Muscle layer of duodenum (tissue), 2 donors: ENCODE data around the gene ZNF317.

Experiments used
- H3K27ac ChIP-seq: one replicate; pipeline ENCODE4 v1.7.0; 2013; ENCODE audit warnings: mild to moderate bottlenecking, low read length
- H3K27me3 ChIP-seq: one replicate; pipeline ENCODE4 v1.7.0; 2013; ENCODE audit warnings: low read depth, mild to moderate bottlenecking, control low read depth, low read length
- H3K36me3 ChIP-seq, 2 donors: one replicate each; pipeline ENCODE4 v1.7.0; 2013; ENCODE audit warnings: low read length in 2 of 2, control low read depth in 1 of 2, mild to moderate bottlenecking in 1 of 2; ENCODE audit not compliant: insufficient read depth in 2 of 2, control insufficient read depth in 1 of 2
- H3K4me1 ChIP-seq, 2 donors: one replicate each; pipeline ENCODE4 v1.7.0; 2013; ENCODE audit warnings: low read length in 2 of 2, mild to moderate bottlenecking in 2 of 2, control low read depth in 1 of 2, moderate library complexity in 1 of 2; ENCODE audit not compliant: insufficient read depth in 2 of 2, control insufficient read depth in 1 of 2
- H3K4me3 ChIP-seq, 2 donors: one replicate each; pipeline ENCODE4 v1.7.0; 2013; ENCODE audit warnings: low read length in 2 of 2, low read depth in 1 of 2, mild to moderate bottlenecking in 1 of 2
- H3K9me3 ChIP-seq, 2 donors: one replicate each; pipeline ENCODE4 v1.7.0; 2013; ENCODE audit warnings: low read length in 2 of 2, control low read depth in 1 of 2, mild to moderate bottlenecking in 1 of 2; ENCODE audit not compliant: control insufficient read depth in 1 of 2
- donor health status: healthy.

The ZNF317 gene

DNA sequence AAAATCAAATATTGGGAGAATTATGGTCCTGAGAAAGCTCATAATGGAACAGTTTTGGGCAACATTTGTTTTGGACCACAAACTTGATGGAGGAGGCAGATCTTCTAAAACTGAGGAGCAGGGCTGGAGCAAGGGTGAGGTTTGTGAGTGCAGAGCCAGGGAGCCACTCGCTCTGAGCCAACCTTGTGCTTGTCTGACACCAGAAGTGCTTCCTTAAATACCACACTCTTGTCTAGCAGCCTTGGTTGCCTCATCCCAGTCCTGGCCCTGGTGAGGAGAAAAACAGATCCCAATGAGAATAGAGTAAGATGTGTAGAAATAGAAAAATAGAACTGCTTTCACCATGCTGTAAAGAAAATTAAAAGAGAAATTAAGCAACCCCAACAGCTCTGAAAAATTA is 6.7 kb downstream of the ZNF317 start:
- peaks cover 4 to 17% of the 10 kb centered on the region in 2 donors for H3K9me3 ChIP-seq
- peaks cover 3 to 5% of the 10 kb centered on the region in 2 donors for H3K4me1 ChIP-seq
- H3K36me3 ChIP-seq: peaks cover 0 to 3% of the 10 kb centered on the region in 2 donors
- no peaks in the 10 kb centered on the region for H3K27me3 ChIP-seq
- no peak overlapping the region for H3K27ac ChIP-seq
- no peak overlapping the region for H3K4me3 ChIP-seq

DNA sequence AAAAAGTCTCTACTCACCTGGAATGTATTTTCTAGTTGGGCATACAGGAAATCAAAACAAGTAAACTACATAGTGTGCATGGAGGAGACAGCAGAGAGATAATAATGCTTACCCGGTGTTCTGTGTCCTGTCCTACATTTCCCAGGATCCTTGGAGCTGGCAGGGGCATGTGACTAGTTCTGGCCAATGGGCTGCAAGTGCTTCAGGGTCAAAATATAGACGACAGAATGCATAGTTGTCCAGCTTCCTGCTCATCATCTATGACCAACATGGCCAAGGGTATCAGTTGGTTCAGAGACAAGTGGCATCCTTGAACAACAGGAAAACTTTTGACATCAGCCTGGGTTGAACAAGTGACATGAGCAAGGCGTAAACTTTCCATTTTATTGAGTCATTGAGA is 8.5 kb downstream of the ZNF317 start:
- peaks cover 4 to 24% of the 10 kb centered on the region in 2 donors for H3K9me3 ChIP-seq
- no peaks in the 10 kb centered on the region for H3K4me1 ChIP-seq
- no peak overlapping the region for H3K4me3 ChIP-seq
- H3K27me3 ChIP-seq: no peaks in the 10 kb centered on the region
- no peak overlapping the region for H3K27ac ChIP-seq
- peaks cover 4 to 7% of the 10 kb centered on the region in 2 donors for H3K36me3 ChIP-seq

DNA sequence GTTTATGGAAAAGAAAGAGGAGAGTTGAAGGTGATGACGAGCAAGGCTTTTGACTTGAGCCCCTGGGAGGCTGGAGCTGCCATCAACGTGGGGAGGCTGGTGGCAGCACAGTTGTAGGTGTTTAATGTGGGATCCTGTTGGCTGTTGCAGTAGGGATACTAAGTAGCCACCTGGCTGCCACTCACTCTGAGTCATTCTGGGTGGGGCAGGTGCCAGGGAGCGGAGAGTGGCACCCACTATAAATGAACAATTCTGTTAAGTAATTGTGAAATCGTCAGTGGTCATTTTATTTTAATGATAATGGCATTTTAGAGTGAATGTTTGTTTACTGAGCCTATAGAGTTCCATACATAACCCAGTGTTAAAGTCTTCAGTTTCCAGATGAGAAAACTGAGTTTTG is 9.8 kb downstream of the ZNF317 start:
- H3K36me3 ChIP-seq: peaks cover 4 to 7% of the 10 kb centered on the region in 2 donors

DNA sequence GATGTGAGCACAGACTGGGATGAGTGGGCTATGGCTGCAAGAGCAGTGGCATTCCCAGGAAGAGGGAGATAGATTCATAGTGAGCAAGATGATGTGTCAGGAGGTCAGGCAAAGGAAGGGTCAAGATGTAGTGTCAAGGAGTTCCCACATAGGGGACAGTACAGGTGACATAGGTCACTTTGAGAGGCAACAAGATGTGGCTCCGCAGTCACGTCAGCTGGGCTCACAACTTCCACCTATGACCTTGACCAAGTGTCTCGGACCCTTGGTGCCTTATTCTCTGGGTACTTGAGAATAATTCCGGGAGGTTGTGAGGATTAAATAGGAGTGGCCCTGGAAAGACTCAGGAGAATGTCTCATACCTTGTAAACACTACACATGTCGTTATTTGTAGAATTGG is 10.5 kb downstream of the ZNF317 start:
- Histone ChIP-seq H3K4me3 (no peak overlapping the region), H3K36me3 (peaks cover 4 to 12% of the 10 kb centered on the region in 2 donors), H3K4me1 (no peaks in the 10 kb centered on the region), H3K27me3 (no peaks in the 10 kb centered on the region), H3K27ac (no peak overlapping the region), H3K9me3 (peaks cover 0 to 17% of the 10 kb centered on the region in 2 donors)

More for the DNA sequence above, 9.8 kb downstream of the ZNF317 start:
- H3K27me3 ChIP-seq: no peaks in the 10 kb centered on the region
- H3K4me1 ChIP-seq: no peaks in the 10 kb centered on the region
- no peak overlapping the region for H3K27ac ChIP-seq
- no peak overlapping the region for H3K4me3 ChIP-seq
- peaks cover 0 to 17% of the 10 kb centered on the region in 2 donors for H3K9me3 ChIP-seq

DNA sequence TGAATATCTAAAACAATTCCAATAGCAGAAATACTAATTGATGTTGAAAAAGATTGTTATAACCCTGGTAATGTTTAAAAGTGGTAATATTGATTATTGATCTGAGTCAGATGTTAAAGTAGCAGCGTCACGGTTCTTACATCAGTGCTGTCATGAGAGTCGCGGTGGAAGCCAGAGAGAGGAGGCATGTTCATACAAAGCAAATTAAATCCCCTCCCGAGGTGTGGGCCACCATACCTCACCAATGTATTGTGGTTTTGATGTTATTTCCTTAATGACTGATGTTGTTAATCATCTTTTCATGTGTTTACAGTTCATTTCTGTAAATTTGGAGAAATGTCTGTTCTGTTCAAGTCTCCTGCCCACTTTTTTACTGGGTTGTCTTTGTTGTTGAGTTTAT is 11.2 kb downstream of the ZNF317 start:
- Histone ChIP-seq H3K27me3 (no peaks in the 10 kb centered on the region), H3K36me3 (peaks cover 12 to 19% of the 10 kb centered on the region in 2 donors), H3K4me1 (no peaks in the 10 kb centered on the region), H3K4me3 (no peak overlapping the region), H3K9me3 (peaks cover 0 to 20% of the 10 kb centered on the region in 2 donors), H3K27ac (no peak overlapping the region)

DNA sequence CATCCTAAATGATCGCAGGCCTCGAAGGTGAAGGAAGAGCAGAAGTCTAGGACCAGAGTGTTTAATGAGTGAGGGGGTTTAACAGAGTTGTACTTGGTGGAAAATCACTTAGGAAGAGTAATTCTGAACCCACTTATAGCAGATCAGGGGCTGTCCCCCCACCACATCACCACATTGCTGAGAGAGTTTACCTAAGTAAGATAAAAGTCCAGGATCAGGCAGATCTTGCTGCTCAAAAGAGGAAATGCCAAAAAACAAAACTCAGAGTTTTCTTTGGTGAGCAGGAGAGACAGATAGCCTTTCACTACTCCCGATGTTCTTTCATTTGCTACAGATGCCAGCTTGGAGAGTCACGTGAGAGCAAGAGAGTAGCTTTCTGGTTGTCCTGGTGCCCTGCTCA is 15.4 kb downstream of the ZNF317 start:
- no peaks in the 10 kb centered on the region for H3K4me1 ChIP-seq
- H3K4me3 ChIP-seq: no peak overlapping the region
- no peak overlapping the region for H3K27ac ChIP-seq
- peaks cover 0 to 27% of the 10 kb centered on the region in 2 donors for H3K9me3 ChIP-seq
- H3K27me3 ChIP-seq: no peaks in the 10 kb centered on the region
- peaks cover 50 to 61% of the 10 kb centered on the region in 2 donors for H3K36me3 ChIP-seq

DNA sequence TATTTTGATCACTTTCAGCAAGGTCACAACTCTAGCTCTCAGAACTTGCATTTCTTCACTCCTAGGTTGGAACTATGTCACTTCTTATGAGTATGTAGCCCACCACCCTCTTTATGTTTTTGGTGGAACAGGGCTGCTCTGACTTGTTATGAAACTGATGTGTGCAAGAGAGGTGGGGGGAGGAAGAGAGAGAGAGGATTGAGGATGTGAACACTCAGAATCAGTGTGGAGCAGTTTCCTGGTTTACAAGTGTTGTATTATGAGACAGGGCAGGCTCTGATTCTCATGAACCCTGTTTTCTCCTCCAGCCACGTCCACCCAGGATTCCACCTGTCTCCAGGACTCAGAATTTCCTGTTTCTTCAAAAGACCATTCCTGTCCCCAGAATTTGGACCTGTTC is 16.1 kb downstream of the ZNF317 start:
- Histone ChIP-seq H3K36me3 (peaks cover 57 to 65% of the 10 kb centered on the region in 2 donors), H3K4me1 (no peaks in the 10 kb centered on the region), H3K27me3 (no peaks in the 10 kb centered on the region), H3K9me3 (peaks cover 3 to 27% of the 10 kb centered on the region in 2 donors), H3K27ac (no peak overlapping the region), H3K4me3 (no peak overlapping the region)

DNA sequence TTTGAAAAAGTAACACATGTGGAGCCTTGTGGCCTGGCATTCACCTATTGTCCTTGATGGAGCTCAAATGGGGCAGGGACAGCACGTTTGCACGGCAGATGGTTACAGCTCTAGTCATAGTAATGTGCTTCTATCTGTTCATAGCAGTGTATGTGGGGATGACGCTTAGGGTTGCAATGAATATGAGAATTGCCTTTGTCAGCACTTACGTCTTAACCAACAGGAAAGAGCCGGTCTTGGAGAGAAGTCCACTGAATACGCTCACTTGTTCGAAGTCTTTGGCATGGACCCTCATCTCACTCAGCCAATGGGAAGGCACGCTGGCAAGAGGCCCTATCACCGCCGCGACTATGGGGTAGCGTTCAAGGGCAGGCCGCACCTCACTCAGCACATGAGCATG is 19.7 kb downstream of the ZNF317 start:
- H3K27ac ChIP-seq: no peak overlapping the region
- peaks cover 3 to 20% of the 10 kb centered on the region in 2 donors for H3K9me3 ChIP-seq
- no peaks in the 10 kb centered on the region for H3K27me3 ChIP-seq
- H3K4me3 ChIP-seq: no peak overlapping the region
- peaks cover 69 to 88% of the 10 kb centered on the region in 2 donors for H3K36me3 ChIP-seq
- no peaks in the 10 kb centered on the region for H3K4me1 ChIP-seq

DNA sequence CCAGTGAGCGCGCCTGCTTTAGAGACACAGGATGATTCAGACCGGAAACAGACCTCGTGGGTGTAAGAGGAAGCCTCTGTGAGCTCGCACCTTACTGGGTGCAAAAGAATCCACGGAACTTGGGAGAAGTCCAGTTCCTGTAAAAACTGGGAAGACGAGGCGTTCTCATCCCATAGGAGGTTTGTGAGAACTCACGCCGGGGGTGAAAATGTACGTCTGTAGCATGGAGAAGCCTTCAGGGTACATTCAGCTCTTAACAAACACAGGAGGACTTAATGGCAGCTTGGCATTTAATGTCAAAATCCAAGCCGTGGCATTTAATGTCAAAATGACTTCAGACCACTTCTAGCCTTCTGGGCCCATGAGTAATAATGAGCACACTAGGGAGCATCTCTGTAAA is 21.2 kb downstream of the ZNF317 start:
- H3K4me3 ChIP-seq: no peak overlapping the region
- H3K27ac ChIP-seq: no peak overlapping the region
- no peaks in the 10 kb centered on the region for H3K4me1 ChIP-seq
- peaks cover 3 to 7% of the 10 kb centered on the region in 2 donors for H3K9me3 ChIP-seq
- H3K27me3 ChIP-seq: no peaks in the 10 kb centered on the region
- H3K36me3 ChIP-seq: peaks cover 61 to 90% of the 10 kb centered on the region in 2 donors

DNA sequence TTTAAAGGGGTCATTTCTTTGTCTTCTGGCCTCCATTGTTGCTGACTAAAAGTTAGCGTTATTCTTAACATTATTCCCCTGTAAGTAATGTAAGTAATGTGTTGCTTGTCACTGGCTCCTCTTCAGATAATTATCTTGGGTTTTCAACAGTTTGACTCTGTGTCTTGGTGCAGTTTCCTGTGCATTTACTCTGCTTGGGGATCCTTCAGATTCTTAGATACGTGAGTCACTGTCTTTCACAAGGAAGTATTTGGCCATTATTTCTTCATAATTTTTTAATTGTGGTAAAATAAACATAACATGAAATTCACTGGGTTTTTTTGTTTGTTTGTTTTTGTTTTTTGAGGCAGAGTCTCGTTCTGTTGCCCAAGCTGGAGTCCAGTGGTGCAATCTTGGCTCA is 25.1 kb downstream of the ZNF317 start:
- no peaks in the 10 kb centered on the region for H3K27me3 ChIP-seq
- H3K4me3 ChIP-seq: no peak overlapping the region
- H3K27ac ChIP-seq: no peak overlapping the region
- peaks cover 3% of the 10 kb centered on the region in 2 donors for H3K9me3 ChIP-seq
- no peaks in the 10 kb centered on the region for H3K4me1 ChIP-seq
- H3K36me3 ChIP-seq: peaks cover 26 to 62% of the 10 kb centered on the region in 2 donors

DNA sequence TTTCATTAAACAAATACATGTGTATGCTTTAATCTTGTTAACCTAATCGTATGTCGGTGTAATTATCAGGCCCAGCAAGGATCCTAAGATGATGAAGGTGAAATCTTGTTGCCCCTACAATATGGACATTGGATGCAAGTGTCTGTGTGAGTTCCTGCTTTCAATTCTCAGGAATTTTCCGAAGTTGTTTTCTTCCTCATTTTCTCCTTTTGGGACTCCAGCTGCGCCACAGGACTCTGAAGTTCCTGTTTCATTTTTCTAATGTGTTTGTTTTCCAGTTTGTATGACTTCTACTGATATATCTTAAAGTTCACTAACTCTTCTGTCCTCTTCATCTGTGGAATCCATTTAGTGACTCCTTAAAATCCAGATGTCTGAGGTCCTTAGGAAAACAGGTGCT is 26.6 kb downstream of the ZNF317 start:
- H3K27ac ChIP-seq: no peak overlapping the region
- no peaks in the 10 kb centered on the region for H3K27me3 ChIP-seq
- no peaks in the 10 kb centered on the region for H3K9me3 ChIP-seq
- H3K4me1 ChIP-seq: peaks cover 0 to 3% of the 10 kb centered on the region in 2 donors
- peaks cover 11 to 46% of the 10 kb centered on the region in 2 donors for H3K36me3 ChIP-seq
- no peak overlapping the region for H3K4me3 ChIP-seq

DNA sequence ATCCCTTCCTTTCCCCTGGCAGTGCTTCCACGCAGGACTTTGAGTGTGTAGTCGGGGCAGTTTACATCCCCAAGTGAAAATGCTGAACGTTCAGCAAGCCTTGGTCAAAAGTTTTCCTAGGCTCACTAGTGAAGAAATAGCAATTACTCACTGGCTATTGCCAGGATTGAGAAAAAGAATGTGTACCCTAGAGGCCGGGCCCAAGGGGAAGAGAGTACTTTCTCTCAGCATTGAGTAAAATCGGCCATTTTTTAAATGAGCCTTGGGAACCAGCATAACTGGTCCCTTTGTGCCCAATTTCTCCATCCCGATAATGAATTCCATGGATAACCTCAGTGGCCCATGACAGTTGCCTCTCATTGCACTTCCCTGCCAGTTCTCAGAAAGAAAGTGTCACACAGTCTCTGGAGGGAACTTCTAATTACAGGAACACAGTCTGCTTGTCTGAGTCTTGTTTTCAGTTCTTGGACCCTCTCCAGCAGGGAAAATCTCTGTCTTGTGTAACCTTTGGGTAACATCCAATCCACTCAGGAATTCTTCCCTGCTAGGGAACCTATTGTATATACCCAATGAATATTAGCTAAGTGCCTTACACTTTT is 31.3 kb downstream of the ZNF317 start:
- no peak overlapping the region for H3K4me3 ChIP-seq
- H3K9me3 ChIP-seq: no peaks in the 10 kb centered on the region
- peaks cover 0 to 9% of the 10 kb centered on the region in 2 donors for H3K36me3 ChIP-seq
- no peak overlapping the region for H3K27ac ChIP-seq
- no peaks in the 10 kb centered on the region for H3K27me3 ChIP-seq
- peaks cover 0 to 3% of the 10 kb centered on the region in 2 donors for H3K4me1 ChIP-seq
